SW480 (cell line): ENCODE results near the gene MRPL46.
"Not testable (repeated sequence)": the region's sequence is repeated elsewhere in the genome, so short reads cannot be mapped to it uniquely, and the experiment has no call there.

Source experiments
- DNase-seq: peaks from one replicate; pipeline ENCODE4 v3.0.0-alpha.2; 2016; ENCODE audit warnings: low spot score

Gene MRPL46

DNA sequence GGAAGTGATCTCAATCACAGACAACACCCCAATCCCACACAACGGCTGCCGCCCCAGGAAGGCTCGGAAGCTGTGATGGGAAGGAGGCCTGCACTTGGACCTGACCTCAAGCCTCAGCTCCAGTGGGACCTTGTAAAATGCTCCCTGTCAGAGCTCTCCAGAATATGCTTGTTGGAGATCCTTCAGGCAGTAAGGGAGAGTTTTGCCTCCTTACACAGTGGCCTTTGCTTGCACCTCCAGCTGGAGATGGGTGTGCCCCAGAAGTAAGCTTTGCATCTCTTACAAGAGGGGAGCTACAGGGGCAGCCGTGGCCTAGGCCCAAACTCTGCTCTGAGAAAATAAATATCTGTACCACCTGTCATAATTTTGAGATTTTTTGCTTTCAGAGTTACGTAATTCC, 10.7 kb upstream of the MRPL46 start:
- DNase-seq = no peak

DNA sequence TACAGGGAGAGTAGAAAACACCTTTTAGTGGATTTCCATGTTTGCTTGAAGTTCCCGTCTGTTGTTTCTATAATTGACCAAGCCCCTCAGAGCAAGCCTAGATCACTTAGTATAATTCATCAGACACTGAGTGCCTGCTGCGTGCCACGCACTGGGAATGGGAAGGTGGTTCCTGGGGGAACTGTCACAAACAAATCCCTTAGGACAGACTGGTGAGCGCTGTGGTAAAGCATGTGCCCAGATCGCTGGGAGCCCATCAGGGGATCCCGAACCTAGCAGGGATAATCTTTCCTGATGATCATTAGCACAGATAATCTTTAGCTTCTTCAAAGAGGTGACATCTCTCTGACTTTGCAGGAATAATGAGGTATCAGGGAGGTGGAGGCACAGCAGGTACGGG, 9.9 kb upstream of the MRPL46 start:
- DNase-seq = no peak

DNA sequence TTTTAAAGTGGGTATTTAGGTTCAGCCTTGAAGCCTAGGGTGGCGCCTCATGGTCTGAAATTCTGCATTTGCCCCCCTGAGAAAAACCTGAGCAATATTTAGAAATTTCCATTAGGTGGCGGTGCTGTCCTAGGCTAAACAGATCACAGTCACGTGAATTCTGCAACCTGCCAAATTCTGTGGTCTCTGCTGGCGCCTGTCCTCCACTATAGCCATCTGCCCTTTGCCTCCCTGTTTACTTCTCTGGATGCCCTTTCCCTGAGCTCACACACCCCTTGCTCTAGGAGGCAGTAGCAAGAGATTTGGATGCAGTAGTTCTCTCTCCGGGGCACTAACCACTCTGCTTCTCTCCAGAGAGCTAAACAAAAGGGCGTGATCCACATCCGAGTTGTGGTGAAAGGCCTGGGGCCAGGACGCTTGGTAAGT, 9.5 kb upstream of the MRPL46 start:
- peak; percentile 55 for DNase-seq

DNA sequence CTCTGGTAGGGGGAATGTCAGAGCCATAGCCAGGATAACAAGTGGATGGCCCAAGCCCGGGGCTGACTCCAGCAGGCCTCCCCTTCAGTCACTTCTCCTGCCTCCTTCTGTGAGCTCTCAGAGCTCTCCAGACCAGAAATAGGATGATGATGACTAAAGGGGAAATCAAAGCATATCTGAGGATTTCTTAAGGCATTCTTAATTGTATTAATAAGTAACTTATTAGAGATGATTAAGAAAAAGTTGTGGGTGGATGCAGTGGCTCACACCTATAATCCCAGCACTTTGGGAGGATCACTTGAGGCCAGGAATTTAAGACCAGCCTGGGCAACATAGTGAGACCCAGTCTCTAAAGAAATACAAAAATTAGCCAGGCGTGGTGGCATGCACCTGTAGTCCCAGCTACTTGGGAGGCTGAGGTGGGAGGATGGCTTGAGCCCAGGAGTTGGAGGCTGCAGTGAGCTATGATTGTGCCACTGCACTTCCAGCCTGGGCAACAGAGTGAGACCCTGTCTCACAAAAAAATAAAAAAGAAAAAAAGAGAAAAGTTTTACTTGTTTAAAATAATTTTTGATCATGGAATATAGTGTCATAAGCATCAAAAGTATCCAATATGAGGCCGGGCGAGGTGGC, 6.6 kb upstream of the MRPL46 start:
- DNase-seq = not testable (repeated sequence)

DNA sequence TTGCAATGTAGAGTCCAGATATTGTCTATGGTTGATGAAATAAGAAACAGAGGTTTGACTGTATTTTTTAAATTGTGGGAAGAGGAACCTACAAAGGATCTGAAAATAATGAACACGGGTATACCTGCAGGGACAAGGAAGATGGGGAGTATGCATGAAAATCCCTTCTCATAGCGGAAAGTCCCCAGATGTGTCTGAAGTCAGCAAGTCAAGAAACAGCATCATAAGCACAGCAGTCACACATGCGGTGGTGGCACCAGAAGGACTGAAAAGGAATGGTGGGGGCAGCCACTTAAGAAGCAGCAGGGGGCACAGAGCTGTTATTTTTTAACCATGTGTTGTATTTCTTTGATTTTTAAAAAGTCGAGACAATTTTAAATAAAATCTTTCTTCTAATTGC, 5.0 kb upstream of the MRPL46 start:
- DNase-seq = no peak

DNA sequence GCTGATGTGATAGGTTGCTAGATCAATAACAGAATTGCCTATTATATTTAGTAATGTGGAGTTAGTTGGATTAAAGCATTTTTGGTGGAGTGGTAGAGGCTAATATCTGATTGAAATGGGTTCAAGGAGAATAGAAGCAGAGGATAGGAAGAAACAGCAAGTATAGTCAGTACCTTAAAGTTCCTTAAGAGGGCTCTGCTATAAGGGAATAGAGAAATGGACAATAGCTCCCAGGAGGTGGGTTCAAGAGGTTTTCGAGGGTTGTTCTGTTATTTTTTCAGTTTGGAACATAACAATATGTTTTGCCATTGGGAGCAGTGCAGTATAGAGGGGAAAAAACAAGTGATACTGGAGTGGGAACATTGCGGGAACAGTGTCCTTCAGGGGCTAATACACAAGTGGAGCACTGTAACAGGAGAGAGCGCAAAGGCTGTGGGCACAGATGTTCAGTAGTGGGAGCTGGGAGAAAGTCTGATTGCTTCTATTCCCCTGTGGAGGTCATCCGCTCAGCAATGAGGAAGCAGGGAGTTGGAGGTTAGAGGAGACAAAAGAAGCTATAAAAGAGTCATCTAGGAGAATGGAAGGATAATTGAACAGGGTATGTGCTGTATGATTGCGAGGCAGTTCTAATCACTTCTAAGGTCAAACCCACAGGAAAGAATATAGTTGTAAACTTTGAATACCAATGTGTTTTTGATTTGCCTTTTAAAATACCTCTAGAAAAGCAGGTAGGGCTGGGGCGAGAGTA, 3.6 kb upstream of the MRPL46 start:
- no peak for DNase-seq

DNA sequence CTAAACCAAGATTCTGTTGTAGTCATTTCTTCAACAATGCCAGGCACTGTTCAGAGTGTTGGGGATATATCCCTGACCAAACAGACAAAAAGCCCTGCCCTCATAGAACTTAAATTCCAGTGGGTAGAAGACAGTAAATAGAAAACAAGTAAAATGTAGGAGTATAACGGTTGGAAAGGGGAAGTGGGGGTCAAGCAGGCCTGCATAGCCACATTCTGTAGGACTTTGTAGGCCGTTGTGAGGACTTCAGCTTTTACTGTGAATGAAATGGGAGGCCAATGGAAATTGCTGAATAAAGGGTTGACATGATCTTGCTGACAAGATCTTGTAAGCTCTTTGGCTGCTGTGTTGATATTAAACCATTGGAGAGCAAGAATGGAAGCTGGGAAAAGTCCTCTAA, 2.1 kb upstream of the MRPL46 start:
- DNase-seq = no peak

DNA sequence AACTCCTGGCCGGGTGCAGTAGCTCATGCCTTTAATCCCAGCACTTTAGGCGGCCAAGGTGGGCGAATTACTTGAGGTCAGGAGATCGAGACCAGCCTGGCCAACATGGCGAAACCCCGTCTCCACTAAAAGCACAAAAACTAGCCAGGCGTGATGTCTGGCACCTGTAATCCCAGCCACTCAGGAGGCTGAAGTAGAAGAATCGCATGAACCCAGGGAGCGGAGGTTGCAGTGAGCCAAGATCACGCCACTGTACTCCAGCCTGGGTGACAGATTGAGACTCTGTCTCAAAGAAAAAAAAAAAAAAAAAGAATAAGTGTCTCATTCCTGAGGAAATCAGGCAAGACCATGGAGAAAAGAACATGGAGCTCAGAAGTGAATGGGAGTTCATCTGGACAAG, 1.5 kb upstream of the MRPL46 start:
- DNase-seq = not testable (repeated sequence)

DNA sequence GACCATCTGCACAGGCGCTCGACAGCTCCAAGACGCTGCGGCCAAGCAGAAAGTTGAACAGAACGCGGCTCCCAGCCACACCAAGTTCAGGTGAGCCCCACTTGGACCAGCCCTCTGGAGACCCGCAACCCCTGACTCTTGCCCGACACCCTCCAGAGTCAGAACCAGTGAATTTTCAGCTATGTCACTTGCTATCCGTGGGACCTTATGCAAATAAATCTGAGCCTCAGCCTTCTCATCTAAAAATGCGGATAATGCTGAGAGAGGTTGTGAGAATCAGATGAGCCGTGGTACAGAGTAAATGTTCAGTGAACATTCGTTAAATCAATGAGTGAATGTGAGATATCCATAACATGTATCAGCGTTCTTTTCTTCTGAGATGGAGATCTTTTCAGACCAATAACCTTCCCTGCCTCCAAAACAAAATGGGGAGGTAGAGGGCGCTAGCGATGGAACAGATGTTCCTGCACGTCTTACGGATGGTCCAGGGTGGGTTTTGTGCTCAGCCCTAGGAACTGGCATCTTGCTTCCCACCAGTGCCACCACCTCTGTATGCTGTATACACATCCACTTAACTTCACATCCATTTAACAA, 844 bp upstream of the MRPL46 start:
- DNase-seq = no peak

DNA sequence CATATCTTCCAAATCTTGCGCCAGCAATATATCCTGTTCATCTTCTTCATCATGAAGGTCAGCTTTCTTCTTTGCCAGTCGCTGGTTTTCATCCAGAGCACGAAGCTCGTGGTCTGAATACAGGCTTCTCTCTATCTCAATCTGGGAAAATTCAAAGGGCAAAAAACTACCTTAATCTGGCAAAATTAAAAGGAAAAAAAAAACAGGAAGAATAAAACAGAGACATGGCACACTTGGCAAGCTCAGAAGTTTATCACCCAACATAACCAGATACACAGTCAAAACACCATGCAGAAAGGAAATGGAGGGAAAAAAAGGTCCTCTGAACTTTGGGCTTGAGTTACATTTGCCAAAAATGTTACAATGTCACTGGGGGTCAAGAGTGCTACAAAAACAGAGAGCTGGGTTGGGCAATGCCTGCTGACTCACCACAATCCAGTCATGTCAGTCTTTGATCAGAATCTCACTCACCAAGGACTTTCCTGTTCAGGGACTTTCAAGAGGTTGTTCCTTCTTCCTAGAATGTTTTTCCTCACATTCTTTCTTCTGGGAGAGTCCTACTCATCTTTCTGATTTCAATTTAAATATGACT, 1.5 kb downstream of the MRPL46 start:
- DNase-seq = peak; percentile 5

DNA sequence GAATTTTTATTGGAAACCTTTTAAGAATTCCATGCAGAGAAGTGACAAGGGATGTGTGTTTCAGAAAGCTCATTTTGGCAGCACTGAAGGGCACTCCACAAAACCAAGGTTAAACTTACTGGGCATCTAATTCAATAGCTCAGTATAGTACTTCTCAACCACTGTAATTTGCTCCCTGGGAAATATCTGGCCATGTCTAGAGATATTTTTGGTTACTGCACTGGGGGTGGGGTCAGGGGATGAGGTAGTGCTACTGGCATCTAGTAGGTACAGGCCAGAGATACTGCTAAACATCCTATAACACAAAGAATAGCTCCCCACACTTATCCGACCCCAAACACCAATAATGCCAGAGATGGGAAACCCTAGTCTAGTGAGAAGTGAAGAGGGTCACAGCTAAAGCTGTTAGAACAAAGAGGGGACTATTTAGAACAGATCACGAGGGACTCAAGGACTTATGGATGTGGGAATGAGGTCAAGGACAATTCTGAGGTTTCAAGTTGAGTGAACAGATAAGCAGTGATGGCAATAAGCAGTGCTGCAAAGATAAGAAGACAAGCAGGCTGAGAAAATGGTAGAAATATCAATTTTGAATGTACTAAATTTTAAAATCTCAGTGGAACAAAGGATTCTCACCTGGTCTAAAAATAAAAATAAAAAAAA, 3.2 kb downstream of the MRPL46 start:
- DNase-seq = no peak

DNA sequence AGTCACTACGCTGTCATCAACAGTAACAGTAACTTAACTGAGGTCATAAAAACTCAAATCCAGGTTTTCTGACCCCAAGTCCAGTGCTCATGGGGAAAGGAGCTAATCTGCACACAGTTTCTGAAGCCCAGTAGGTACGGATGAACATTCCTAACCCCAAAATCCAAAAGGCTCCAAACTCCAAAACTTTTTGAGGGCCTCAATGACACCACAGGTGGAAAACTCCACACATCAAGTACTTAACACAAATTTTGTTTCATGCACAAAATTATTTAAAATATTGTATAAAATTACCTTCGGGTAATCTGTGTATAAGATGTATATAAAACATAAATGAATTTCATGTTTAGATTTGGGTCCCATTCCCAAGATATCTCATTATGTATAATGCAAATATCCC, 10.5 kb downstream of the MRPL46 start:
- DNase-seq = no peak

DNA sequence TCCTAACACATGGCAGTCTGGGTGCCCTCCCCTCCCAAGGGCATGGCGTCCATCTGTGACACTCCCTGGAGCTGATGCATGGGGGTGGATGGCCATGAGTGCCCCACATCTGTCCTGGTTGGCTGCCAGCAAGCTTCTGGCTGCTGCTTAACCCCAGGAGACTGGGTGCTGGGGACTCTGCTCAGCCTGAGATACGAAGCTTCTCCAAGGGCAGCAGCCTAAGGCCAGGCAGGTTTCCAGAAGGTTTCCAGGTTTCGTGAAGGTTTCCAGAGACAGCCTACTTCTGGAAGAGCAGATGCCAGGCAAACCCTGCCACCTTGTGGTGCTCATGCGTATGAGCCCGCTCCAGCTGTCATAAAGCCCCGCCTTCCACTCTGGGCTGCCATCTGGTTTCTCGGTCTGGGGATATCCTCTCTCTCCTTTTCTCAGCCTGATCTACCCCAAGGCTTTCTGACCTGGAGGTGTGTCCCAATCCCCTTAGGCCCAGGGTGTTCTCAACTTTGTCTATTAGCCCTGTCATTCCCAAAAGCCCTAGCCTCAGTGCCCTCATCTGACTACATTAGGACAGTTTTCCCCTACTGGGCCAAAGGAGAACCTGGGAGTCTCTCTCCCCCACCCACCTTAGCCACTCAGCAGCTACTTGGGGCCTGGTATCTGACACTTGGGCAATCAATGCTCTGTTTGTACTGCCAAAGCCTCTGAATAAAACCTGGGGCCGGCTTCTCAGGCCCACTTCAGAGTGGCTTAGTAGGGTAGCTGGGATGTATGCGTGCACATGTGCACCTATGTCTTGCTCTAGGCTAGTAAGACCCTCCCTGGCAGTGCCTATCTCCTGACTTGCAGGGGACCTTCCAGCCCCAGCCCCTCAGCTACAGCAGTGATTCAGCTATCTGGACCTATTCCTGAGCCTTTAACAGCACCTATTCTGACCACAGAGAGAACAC, 12.0 kb downstream of the MRPL46 start:
- peak; percentile 62 for DNase-seq

DNA sequence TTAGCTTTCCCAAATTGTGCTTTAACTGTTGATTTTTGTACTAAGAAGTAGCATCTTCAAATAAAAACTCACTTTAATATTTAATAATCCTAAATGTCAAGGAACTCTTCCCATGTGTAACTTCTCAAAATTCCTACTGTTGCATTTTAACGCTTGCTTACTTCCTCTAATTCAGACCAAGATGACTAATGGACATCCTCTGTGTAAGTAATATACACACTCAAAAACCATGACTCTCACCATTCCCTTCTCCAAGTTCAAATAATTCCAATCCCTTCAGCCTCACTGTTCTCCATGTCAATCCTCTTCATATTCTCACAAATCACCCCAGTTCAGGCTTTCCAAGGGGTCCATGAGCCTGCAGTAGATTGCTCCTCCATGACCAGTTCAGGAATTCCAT, 13.0 kb downstream of the MRPL46 start:
- DNase-seq = no peak

DNA sequence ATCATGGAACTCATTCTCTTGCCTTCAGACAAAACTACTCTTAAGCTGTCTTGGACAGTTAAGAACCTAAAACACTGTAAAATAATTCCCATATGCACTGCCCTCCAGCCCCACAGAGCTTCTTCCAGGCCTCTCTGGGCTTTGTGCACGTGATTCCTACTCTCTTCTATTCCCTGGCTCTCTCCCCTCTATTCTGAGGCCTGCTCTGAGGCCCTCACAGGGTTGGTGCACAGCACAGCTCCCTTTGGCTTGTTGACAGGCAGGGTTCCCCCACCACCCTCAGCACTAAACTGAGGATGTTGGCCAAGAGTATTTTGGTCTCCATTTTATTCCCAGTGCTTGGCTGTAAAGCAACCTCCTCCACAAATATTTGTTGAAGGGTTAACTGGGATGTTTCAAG, 13.5 kb downstream of the MRPL46 start:
- DNase-seq = no peak

DNA sequence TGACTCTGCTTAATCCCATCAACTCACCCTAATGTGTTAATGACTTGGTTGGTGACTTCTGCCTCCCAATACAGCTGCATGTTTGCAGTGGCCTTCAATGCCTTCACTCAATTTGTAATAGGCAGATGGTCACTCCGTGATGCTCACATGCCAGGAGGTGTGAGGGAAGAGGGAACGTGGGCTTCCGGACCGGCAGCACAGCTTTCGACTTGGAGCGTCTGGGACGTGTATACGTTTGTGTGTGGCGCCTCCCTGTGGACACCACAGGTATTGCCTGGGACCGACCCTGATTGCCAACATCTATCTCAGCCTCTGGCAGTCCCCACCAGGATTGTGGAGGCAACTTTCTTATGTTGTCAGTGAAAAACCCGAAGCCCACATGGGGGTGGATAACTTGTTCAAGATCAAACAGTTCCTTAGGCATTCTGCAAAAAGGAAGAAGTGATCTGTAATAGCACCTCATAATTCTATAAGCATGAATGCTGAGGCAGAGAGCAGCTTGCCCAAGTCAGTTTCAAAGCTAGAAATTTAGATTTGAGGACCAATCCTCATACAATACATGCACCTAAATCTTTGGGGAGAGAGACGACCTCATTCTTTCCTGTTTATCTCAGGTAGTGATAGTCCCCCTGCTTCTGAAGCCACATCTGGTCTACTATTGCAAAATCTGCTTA, 16.9 kb downstream of the MRPL46 start:
- DNase-seq = peak; percentile 57

DNA sequence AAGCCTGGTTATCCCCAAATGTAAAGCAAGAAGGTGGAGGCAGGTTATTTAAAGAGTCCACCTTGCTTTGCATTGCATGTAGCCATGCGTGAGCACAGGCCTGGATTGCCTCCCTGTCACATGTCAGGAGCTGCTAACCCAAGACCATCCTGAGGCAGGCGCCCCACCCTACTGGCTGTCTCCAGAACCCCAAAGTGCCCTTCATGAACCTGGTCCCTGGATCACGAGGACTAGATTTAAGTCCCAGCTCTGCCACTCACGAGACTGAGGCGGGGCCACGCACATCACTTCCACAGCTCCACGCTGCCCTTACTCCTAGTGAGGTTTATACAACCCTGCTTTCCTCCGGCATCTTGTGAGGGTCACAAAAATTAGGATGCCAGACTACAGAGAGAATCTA, 17.6 kb downstream of the MRPL46 start:
- DNase-seq = no peak

DNA sequence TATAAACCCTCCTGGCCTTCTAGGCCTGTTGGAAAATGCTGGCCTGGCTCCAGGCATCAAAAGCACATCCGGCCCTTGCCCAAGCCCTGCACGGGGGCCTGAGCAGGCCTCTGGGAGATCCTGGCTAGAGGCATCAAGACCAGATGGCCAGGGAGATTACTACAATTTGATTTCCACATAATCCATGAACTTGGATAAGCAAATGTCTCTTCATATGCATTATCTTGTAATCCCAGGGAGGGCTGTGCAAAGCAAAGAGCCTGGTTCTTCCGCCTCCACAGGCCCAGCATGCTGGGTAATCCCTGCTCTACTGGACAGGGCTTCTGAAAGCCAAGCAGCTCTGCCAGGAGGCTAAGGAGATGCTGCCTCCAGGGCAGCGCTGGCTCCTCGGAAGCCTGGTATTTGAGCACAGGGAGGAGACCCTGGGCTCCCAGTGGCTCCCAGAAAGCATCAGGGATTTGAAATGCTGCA, 18.2 kb downstream of the MRPL46 start:
- DNase-seq = no peak

DNA sequence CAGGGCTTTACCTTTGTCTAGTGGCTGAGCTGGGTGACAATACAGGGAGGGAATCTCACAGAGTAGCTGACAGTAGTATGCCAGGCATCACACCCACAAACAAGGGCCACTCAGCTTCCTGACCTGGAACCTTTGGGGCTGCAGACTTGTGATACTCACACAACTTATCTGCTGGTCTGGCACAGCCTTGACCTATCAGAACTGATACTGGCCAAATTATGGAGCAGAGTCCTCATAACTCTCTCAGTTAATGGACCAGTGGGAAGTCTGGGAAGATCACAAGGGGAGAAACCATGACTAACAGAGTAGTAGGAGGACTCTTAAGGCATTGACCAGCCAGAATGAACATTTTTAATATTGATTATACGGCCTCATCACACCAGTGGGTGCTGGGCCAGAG, 19.4 kb downstream of the MRPL46 start:
- DNase-seq = no peak

DNA sequence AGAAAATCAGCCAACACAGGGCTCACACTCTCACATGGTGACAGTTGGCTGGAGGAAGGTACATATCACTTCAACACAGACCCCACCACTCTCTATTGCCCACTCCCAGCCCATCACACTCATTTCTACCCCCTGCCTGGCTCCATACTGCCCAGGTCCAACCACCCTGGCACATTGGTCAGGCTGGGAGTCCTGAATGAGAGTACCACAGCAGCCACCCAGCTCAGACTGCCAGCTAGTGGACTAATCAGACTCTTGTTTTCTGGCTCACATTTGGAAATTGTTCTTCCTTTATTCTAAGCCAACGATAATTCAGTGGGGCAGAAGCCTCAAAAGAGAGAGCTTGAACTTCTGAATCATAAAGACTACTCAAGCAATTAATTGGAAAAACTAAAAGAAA, 20.0 kb downstream of the MRPL46 start:
- no peak for DNase-seq
